ENCODE data around the gene CRYAB.

CRYAB gene

GRCh38 chr11:111949519-111950426 is 38.2 kb upstream of the CRYAB start:
- no peak for DNase-seq (ENCODE audit: extremely low spot score)
- CTCF ChIA-PET = interaction anchor here (1.0 kb wide), 1 partner anchor 9 kb away, joined by 3 read pairs; no protein-coding TSS in a partner anchor
- POLR2A ChIA-PET = no interaction called here
- TF ChIP-seq L3MBTL2 (conservative IDR thresholded peaks at IDR 0.05) (no peak), SUZ12 (IDR thresholded peaks at IDR 0.05) (no peak), BHLHE40 (IDR thresholded peaks at IDR 0.05; ENCODE audit: borderline replicate concordance) (no peak), PKNOX1 (IDR thresholded peaks at IDR 0.05) (no peak), ELF4 (IDR thresholded peaks at IDR 0.05) (no peak), FOXA1 (IDR thresholded peaks at IDR 0.05) (no peak), SP1 (IDR thresholded peaks at IDR 0.05) (no peak), CTBP1 (IDR thresholded peaks at IDR 0.05; ENCODE audit: borderline replicate concordance) (no peak), LEF1 (IDR thresholded peaks at IDR 0.05; ENCODE audit: borderline replicate concordance) (no peak), TARDBP (IDR thresholded peaks at IDR 0.05) (no peak), FOXK2 (IDR thresholded peaks at IDR 0.05) (no peak), HDGF (IDR thresholded peaks at IDR 0.05; ENCODE audit: borderline replicate concordance) (no peak), FOXM1 (IDR thresholded peaks at IDR 0.05; ENCODE audit: borderline replicate concordance) (no peak), ARNT (IDR thresholded peaks at IDR 0.05) (no peak), ZNF384 (IDR thresholded peaks at IDR 0.05) (no peak), NFRKB (IDR thresholded peaks at IDR 0.05) (no peak)

DNA sequence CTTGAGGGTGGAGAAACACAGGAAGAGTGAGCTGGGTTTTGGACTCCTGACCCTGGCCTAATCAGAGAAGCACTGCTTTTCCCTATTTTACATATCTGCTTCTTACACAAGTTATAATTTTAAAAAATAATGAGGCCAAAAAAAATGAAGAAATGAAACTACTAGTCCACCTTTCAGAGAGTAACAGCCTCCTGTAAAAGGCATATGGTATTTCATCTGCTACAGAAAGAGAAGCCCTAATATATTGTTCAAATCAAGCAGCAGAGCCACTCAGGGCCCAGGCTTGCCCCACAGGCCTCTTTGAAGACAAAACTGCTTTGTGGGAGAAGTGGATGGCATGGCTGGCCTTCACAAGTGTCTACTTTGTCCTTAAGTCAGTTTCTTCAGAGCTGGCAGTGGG is 35.6 kb upstream of the CRYAB start:
- ChIA-PET CTCF (interaction anchor here (0.7 kb wide), 1 partner anchor 29 kb away, joined by 3 read pairs; no protein-coding TSS in a partner anchor), POLR2A (no interaction called here)
- DNase-seq (ENCODE audit: extremely low spot score) = no peak
- TF ChIP-seq LEF1 (IDR thresholded peaks at IDR 0.05; ENCODE audit: borderline replicate concordance) (no peak), SP1 (IDR thresholded peaks at IDR 0.05) (no peak), BHLHE40 (IDR thresholded peaks at IDR 0.05; ENCODE audit: borderline replicate concordance) (no peak), SUZ12 (IDR thresholded peaks at IDR 0.05) (no peak), ZNF384 (IDR thresholded peaks at IDR 0.05) (no peak)

GRCh38 chr11:111946499-111946898 is 34.9 kb upstream of the CRYAB start:
- ChIA-PET CTCF (interaction anchor here (0.7 kb wide), 1 partner anchor 29 kb away, joined by 3 read pairs; no protein-coding TSS in a partner anchor), POLR2A (no interaction called here)
- DNase-seq (ENCODE audit: extremely low spot score) = no peak
- TF ChIP-seq FOXK2 (IDR thresholded peaks at IDR 0.05) (no peak), ELF4 (IDR thresholded peaks at IDR 0.05) (no peak), PKNOX1 (IDR thresholded peaks at IDR 0.05) (no peak), SUZ12 (IDR thresholded peaks at IDR 0.05) (no peak), NFRKB (IDR thresholded peaks at IDR 0.05) (no peak), TARDBP (IDR thresholded peaks at IDR 0.05) (no peak), FOXM1 (IDR thresholded peaks at IDR 0.05; ENCODE audit: borderline replicate concordance) (no peak), LEF1 (IDR thresholded peaks at IDR 0.05; ENCODE audit: borderline replicate concordance) (no peak)

DNA sequence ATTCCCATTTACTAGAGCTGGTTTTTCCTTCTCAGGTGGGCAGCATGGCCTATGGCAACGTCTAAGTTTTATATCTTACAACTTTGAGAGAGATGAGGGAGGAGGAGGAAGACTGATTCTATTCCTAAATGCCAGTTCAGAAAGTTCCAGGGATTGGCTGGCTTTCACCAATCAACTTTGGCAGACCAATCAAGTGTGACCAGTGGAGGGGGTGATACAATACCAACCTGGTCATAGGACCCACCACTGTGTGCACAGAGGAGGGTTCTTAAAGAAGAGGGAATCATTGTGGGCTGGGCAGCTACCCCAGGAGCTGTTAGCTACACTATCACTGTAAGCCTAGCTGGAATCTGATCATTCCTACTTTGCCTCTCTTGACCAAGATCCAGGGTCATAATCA is 33.6 kb upstream of the CRYAB start:
- POLR2A ChIA-PET = no interaction called here
- CTCF ChIA-PET = interaction anchor here (0.7 to 1.1 kb wide), 2 partner anchors 13 to 50 kb away, joined by 3 to 7 read pairs; no protein-coding TSS in a partner anchor
- no peak for TF ChIP-seq LEF1 (IDR thresholded peaks at IDR 0.05; ENCODE audit: borderline replicate concordance)
- no peak for DNase-seq (ENCODE audit: extremely low spot score)

GRCh38 chr11:111944651-111945051 is 33.1 kb upstream of the CRYAB start:
- ChIA-PET POLR2A (no interaction called here), CTCF (interaction anchor here (1.1 to 1.2 kb wide), 2 partner anchors 9 to 13 kb away, joined by 3 read pairs; no protein-coding TSS in a partner anchor)
- DNase-seq (ENCODE audit: extremely low spot score) = no peak
- TF ChIP-seq LEF1 (IDR thresholded peaks at IDR 0.05; ENCODE audit: borderline replicate concordance) (no peak), ELF4 (IDR thresholded peaks at IDR 0.05) (no peak), NFRKB (IDR thresholded peaks at IDR 0.05) (no peak), SUZ12 (IDR thresholded peaks at IDR 0.05) (no peak), HDGF (IDR thresholded peaks at IDR 0.05; ENCODE audit: borderline replicate concordance) (no peak), TARDBP (IDR thresholded peaks at IDR 0.05) (no peak)

DNA sequence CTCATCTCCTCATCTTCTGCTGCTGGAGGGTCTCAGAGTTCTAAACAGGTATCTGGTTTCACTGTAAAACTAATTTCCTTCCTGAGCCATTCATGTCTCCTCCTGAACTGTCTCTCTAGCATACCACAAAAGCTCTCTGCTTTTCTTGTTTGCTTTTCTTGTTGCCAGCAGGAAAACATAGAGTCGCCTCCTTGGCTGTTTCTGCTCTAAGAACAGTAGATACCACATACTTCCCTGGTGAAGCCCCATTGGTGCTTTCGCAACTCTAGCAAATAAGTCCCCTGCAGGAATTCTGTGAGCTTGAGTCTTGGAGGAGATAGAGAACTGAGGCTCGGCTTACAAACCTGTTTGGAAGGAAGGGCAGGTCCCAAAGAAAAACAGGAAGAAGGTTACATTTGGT is 32.6 kb upstream of the CRYAB start:
- ChIA-PET CTCF (interaction anchor here (0.6 to 1.2 kb wide), 3 partner anchors 8 to 277 kb away, joined by 3 to 4 read pairs (median 3); no protein-coding TSS in a partner anchor), POLR2A (no interaction called here)
- TF ChIP-seq BHLHE40 (IDR thresholded peaks at IDR 0.05; ENCODE audit: borderline replicate concordance) = no peak
- no peak for TF ChIP-seq FOXM1 (IDR thresholded peaks at IDR 0.05; ENCODE audit: borderline replicate concordance)
- TF ChIP-seq SUZ12 (IDR thresholded peaks at IDR 0.05) = no peak
- TF ChIP-seq LEF1 (IDR thresholded peaks at IDR 0.05; ENCODE audit: borderline replicate concordance) = no peak
- DNase-seq (ENCODE audit: extremely low spot score) = no peak

DNA sequence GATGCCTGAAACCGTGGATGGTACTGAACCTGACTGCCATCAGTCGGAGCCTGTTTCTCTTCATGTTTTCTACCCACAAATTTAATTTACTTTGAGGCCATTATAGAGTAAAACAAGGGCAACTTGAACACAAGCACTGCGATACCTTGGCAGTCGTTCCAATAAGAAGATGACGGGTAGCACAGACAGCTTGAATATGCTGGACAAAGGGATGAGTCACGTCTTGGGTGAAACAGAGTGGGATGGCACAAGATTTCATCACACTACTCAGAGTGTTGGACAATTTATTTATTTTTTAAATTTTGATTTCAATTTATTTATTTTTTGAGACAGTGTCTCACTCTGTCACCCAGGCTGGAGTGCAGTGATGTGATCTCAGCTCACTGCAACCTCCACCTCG is 31.3 kb upstream of the CRYAB start:
- DNase-seq (ENCODE audit: extremely low spot score) = no peak
- ChIA-PET POLR2A (interaction anchor here (2.2 kb wide), 1 partner anchor 16 kb away, joined by 9 read pairs; no protein-coding TSS in a partner anchor), CTCF (interaction anchor here (0.6 to 0.8 kb wide), 2 partner anchors 11 kb away, joined by 3 read pairs; no protein-coding TSS in a partner anchor)
- TF ChIP-seq FOXK2 (IDR thresholded peaks at IDR 0.05) (no peak), SP1 (IDR thresholded peaks at IDR 0.05) (no peak), FOXA1 (IDR thresholded peaks at IDR 0.05) (no peak), HDGF (IDR thresholded peaks at IDR 0.05; ENCODE audit: borderline replicate concordance) (no peak), ARNT (IDR thresholded peaks at IDR 0.05) (no peak)

All from HEK293T (cell line).